ENCODE results near the gene SOWAHA. TPM values are rescaled to one million over a fixed set of nuclear protein-coding genes. Genes with fewer than 3 reads are reported as not detected.
"Not testable (repeated sequence)": the region's sequence is repeated elsewhere in the genome, so short reads cannot be mapped to it uniquely, and the experiment has no call there.

Gene SOWAHA
- total RNA-seq, 1 experiment from 2014 or later: not detected

DNA sequence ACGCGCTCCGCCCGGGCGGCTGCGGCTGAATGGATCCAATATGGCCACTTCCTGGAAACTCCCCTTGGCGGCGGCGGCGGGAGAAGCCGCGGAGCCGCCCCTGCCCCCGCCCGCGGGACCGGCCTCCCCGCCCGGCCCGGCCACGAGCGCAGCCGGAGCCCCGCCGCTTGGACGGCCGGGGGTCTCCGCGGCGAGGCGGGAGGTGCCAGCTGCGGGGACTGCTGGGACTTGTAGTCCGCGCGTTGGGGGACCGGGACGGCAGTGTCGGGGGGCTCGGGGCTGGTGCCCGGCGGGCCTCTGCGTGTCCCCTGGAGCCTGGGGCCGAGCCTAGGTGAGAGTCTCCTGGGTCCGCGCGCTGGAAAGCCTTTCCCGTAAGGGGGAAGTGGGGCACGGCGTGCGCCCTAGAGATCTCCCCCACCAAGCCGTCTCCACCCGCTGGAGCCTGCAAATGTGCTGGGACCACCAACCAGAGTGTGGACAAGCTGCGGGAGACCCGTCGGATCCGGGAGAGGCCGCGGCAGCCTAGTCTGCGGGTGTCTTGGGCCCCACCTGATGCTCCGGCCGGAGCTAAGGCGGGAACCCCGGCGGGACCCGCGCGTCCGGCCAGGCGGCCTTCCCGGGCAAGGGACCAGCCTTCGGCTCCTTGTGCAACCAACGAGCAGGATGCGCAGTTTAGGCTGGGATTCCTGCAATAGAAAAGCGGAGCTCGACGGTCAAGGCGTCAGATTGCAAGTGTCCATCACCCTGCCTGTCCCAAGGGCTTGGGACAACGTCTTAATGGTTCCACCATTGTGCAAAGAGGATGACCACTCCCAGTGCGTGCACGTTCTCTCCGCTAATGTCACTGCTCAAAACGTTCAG is 35.7 kb upstream of the SOWAHA start, which contains the start of gene SEPTIN8:
TSS of gene SEPTIN8 (minus strand) at position 31 of the 861 bp plus-strand sequence. CDS start 102 bp downstream, outside the sequence.
- no peak for DNase-seq (ENCODE audit: low read depth)

- no peak for DNase-seq (ENCODE audit: low read depth)
Observed at GRCh38 chr5:132778129-132778528, 35.0 kb upstream of the SOWAHA start.

- no peak for DNase-seq (ENCODE audit: low read depth)
Observed at GRCh38 chr5:132778856-132779255, 34.2 kb upstream of the SOWAHA start.

DNA sequence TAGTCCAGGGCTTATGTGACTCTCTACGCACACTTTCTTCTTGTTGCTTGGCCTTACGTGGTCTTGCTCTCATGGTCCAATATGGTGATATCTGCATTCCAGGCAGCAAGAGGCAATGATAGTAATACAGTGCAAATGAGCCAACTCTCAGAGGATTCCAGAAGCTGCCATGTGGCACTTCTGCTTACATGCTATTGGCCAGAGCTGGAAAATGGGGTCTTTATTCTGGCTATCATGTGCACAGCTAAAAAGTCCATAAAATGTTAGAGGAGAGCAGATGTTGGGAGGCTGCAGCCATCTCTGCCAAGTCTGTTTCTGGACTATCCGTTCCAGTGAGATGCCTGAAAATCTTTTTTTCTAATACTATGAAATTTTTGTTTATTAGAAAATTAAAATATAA is 33.1 kb upstream of the SOWAHA start:
- DNase-seq (ENCODE audit: low read depth): no peak

- DNase-seq (ENCODE audit: low read depth): no peak
Observed at GRCh38 chr5:132780577-132780976, 32.5 kb upstream of the SOWAHA start.

DNA sequence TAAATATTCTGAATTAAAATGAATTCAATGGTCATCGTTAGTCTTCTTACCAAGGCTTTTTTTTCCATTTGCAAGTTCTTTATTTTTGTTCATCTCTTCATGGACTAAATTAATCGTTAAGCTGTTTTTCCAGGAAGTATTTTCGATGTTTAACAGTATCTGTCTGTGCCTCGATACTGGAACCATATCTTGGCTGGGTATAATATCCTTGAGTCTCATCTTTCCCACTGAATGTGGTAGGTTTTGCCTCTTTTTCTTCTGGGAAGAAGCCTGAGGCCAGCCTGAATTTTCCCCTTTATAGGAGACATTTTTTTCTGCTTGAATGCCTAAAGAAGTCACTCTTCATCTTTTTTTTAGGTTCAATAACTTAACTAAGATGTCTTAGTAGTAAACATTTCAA is 32.1 kb upstream of the SOWAHA start:
- DNase-seq (ENCODE audit: low read depth): no peak

GRCh38 chr5:132782101-132782500 is 31.0 kb upstream of the SOWAHA start:
- DNase-seq (ENCODE audit: low read depth): peak; percentile 77

DNA sequence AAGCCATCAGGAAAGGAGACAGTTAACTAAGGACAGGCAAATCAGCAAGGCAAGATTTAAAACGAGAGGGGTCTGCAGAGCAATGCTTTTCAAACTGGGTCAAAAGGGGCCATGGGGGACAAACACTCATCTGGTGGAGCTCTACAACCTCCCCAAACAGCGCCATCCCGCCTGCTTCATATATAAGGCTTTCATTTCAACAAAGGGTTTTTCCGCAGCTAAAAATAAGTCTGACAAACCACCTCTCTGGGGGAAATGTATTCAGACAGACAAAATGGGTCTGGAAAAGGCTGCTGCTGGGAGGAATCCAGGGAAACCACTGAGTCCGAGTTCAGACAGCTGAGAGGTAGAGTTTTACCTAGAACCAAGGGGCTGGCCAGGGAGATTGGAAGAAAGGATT is 27.7 kb upstream of the SOWAHA start:
- no peak for DNase-seq (ENCODE audit: low read depth)

DNA sequence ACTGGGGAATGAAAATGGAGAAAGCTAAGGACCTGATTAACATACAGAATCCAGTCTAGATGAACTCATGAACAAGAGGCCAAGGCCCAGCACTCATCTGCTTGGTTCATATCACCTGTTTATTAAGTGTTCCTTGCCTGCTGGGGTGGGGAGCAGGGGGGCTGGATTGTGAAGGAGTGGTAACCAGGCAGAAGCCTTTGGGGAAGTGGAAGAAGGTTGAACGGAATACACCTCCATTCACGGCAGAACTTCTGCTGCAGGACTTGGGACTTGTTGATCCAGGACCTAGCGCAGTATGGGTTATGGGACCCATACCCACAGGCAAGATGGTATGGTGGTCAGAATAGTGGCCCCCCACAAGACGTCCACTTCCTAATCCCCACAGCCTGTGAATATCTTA is 27.2 kb upstream of the SOWAHA start:
- no peak for DNase-seq (ENCODE audit: low read depth)

- peak; percentile 36 for DNase-seq (ENCODE audit: low read depth)
Observed at GRCh38 chr5:132787076-132787475, 26.0 kb upstream of the SOWAHA start.

GRCh38 chr5:132788508-132788907 is 24.6 kb upstream of the SOWAHA start:
- no peak for DNase-seq (ENCODE audit: low read depth)

GRCh38 chr5:132788990-132789886 is 23.9 kb upstream of the SOWAHA start:
- no peak for DNase-seq (ENCODE audit: low read depth)

DNA sequence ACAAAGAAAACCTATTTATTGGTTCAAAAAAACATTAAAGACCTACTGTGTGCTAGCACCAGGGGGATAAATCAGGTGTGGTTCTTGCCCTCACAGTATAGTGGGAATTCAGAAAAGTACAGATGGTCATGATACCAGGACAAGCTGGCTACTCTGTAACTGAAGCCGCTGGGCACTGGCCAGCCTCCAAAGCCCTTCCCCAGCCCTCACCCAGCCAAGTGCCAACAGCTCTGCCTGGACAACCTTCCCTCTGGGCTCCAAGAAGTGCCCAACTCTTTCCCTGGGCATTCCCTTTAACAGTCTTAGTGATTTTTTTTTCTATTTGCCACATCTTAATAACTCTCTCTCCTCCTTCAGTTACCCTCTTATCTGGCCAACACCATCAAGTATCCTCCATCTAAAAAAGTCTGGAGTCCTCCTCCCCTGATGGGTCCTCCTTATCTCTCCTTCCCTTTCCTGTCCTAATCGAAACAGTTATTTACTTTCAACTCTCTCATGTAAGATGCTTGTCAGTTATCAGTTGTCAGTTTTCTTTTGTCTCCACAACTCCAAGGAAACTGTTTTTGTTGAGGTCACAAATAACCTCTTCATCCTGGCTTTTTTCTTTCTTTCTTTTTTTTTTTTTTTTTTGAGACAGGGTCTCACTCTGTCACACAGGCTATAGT is 22.8 kb upstream of the SOWAHA start:
- no peak for DNase-seq (ENCODE audit: low read depth)

- no peak for DNase-seq (ENCODE audit: low read depth)
Observed at GRCh38 chr5:132791026-132791425, 22.1 kb upstream of the SOWAHA start.

- no peak for DNase-seq (ENCODE audit: low read depth)
Observed at GRCh38 chr5:132797651-132798050, 15.5 kb upstream of the SOWAHA start.

DNA sequence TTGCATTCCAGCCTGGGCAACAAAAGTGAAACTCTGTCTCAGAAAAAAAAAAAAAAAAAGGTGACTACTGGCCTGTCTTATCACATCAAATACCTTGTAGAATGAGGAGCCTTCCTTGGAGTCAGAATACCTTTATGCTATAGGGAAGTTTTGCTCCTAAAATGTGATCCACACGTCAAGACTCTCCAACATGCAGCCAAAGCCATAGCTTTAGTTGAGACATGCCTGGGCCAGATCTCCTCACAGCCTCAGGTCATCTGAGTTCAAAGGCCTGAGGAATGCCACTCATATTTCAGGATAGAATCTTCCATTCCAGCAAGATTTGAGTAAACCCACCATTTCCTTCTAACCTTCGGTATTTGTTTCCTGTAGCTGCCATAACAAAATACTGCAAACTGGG is 13.7 kb upstream of the SOWAHA start:
- no peak for DNase-seq (ENCODE audit: low read depth)

GRCh38 chr5:132800545-132800944 is 12.6 kb upstream of the SOWAHA start:
- DNase-seq (ENCODE audit: low read depth): no peak

DNA sequence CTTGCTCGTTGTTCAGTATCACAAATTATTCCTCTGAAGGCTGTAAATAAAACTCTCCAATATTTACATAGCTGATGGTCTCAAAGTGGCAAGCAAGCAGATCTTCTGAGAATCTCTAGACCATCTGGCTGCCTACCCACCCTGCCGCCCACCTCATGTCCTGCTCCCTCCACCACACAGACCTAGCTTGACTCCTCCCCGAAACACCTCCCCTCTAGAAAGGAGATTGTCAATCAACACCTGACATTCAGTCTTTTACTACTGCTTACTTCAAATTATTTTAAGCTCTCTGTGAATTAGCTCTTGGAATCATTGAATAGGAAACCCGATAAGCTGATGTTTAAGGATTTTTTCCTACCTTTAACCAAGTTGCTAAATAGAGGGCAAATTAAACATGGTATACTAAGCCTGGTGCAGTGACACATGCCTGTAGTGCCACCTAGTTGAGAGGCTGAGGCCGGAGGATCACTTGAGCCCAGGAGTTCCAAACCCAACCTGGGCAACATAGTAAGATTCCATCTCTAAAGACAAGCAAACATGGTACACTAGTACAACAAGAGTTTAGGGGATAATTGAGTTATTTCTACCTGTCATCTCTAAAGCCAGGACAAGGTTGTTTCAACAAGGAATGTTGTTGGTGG is 10.9 kb upstream of the SOWAHA start:
- no peak for DNase-seq (ENCODE audit: low read depth)

DNA sequence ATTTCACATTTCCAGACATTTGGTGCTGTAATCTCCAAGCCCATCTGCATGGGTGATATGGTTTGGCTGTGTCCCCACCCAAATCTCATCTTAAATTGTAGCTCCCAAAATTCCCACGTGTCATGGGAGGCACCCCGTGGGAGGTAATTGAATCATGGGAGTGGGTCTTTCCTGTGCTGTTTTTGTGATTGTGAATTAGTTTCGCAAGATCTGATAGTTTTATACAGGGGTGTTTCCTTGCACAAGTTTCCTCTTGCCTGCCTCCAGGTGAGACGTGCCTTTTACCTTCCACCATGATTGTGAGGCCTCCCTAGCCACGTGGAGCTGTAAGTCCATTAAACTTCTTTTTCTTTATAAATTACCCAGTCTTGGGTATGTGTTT is 10.4 kb upstream of the SOWAHA start:
- not testable (repeated sequence) for DNase-seq (ENCODE audit: low read depth)

GRCh38 chr5:132804219-132804618 is 8.9 kb upstream of the SOWAHA start:
- DNase-seq (ENCODE audit: low read depth): not testable (repeated sequence)

- not testable (repeated sequence) for DNase-seq (ENCODE audit: low read depth)
Observed at GRCh38 chr5:132805872-132806271, 7.2 kb upstream of the SOWAHA start.
